ENCODE data around the gene FMN1. TPM values are rescaled to one million over a fixed set of nuclear protein-coding genes. Genes with fewer than 3 reads are reported as not detected.

FMN1 gene
- total RNA-seq, 6 donors from 2014 or later = 20.2 to 176 (median 53.8) TPM

DNA sequence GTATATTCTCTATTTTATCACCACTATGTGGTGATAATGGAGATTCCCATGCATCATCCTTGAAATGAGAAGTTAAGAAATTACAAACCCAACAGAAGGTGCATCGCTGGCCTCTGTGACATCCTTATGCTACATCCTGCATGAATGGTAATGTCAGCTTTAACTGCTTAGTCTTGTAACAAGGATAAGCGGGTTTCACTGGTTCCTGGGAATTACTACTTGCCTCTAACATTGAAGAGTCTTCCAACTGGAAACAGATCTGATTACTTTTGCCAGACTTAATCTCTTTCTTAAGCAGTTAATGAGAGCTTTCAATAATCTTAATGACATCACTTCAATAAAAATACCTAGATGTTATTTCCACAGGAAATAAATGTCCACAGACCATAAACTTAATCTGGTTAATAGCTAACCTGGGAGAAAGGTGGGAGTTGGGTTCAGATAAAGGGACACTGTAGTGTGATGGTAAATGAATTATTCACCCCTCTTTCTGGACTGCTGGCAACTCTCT is 44.0 kb downstream of the FMN1 start:
- Histone ChIP-seq H3K36me3 (no peaks in the 10 kb centered on the region), H3K27ac (no peak overlapping the region), H3K9me3 (no peaks in the 10 kb centered on the region), H3K4me3 (peak overlapping the region in 2 of 4 donors; percentile 9 to 35), H3K4me1 (peaks cover 0 to 28% (median 19%) of the 10 kb centered on the region in 4 donors), H3K27me3 (no peaks in the 10 kb centered on the region)
- DNase-seq (no peak), ATAC-seq (ENCODE audit: low FRiP score in 2 of 2) (no peak)
- 84 to 86% methylated on average over 2 of the region's 2 CpGs for WGBS, 2 donors
- TF ChIP-seq POLR2AphosphoS5 (IDR thresholded peaks at IDR 0.05) = no peak
- no peak for TF ChIP-seq POLR2A (IDR thresholded peaks at IDR 0.05)
- no peak for TF ChIP-seq EP300 (IDR thresholded peaks at IDR 0.05)
- no peak for TF ChIP-seq CTCF (IDR thresholded peaks at IDR 0.05)

- H3K36me3 ChIP-seq = no peaks in the 10 kb centered on the region
- DNase-seq = no peak
- no peaks in the 10 kb centered on the region for H3K9me3 ChIP-seq
- no peak for ATAC-seq (ENCODE audit: low FRiP score in 2 of 2)
- peak overlapping the region in 1 of 4 donors; percentile 35 for H3K4me3 ChIP-seq
- no peak overlapping the region for H3K27ac ChIP-seq
- H3K27me3 ChIP-seq = no peaks in the 10 kb centered on the region
- no peak for TF ChIP-seq POLR2AphosphoS5 (IDR thresholded peaks at IDR 0.05)
- peak in 1 of 4 donors; percentile 56 for TF ChIP-seq EP300 (IDR thresholded peaks at IDR 0.05)
- peaks cover 0 to 33% (median 17%) of the 10 kb centered on the region in 4 donors for H3K4me1 ChIP-seq
Observed at GRCh38 chr15:33149919-33150318, 44.6 kb downstream of the FMN1 start.

- Histone ChIP-seq H3K9me3 (no peaks in the 10 kb centered on the region), H3K27ac (no peak overlapping the region), H3K4me3 (no peak overlapping the region), H3K4me1 (peaks cover 0 to 25% (median 15%) of the 10 kb centered on the region in 4 donors), H3K36me3 (no peaks in the 10 kb centered on the region), H3K27me3 (no peaks in the 10 kb centered on the region)
- 42 to 46% methylated on average over 8 of the region's 8 CpGs for WGBS, 2 donors
- TF ChIP-seq EP300 (IDR thresholded peaks at IDR 0.05) (no peak), POLR2A (IDR thresholded peaks at IDR 0.05) (no peak), POLR2AphosphoS5 (IDR thresholded peaks at IDR 0.05) (no peak)
- no peak for DNase-seq
- no peak for ATAC-seq (ENCODE audit: low FRiP score in 2 of 2)
Observed at GRCh38 chr15:33148129-33148751, 46.3 kb downstream of the FMN1 start.

- Histone ChIP-seq H3K27ac (peak overlapping the region; percentile 22 to 69 (median 50)), H3K36me3 (no peaks in the 10 kb centered on the region), H3K27me3 (no peaks in the 10 kb centered on the region), H3K9me3 (no peaks in the 10 kb centered on the region), H3K4me1 (peaks cover 0 to 20% (median 12%) of the 10 kb centered on the region in 4 donors), H3K4me3 (no peak overlapping the region)
- ATAC-seq (ENCODE audit: low FRiP score in 2 of 2) (peak; percentile 48 to 58), DNase-seq (no peak)
- 56 to 65% methylated on average over 7 of the region's 7 CpGs for WGBS, 2 donors
- no peak for TF ChIP-seq POLR2A (IDR thresholded peaks at IDR 0.05)
- peak in 1 of 4 donors; percentile 43 for TF ChIP-seq EP300 (IDR thresholded peaks at IDR 0.05)
Observed at GRCh38 chr15:33146051-33146450, 48.5 kb downstream of the FMN1 start.

DNA sequence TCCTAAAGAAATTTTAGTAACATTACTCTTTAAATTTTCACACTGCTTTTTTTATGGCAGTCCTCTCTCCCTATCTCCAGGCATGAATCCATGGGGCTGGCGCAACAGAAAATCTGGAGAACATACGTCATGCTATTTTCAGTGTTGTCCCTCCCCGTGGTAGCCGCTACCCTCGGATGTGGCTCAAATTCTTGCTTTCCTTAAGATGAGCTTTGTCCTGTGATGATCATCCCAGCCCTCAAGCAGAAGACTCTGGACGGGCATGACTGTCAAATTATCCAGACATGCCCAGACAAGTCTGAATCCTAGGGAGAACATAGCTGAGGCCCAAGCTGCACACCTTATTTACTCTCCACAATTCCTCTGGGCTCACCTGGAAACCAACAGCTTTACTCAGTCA is 49.1 kb downstream of the FMN1 start:
- H3K4me1 ChIP-seq = peaks cover 0 to 20% (median 10%) of the 10 kb centered on the region in 4 donors
- no peaks in the 10 kb centered on the region for H3K9me3 ChIP-seq
- ATAC-seq (ENCODE audit: low FRiP score in 2 of 2) (peak in 1 of 2 donors; percentile 61), DNase-seq (no peak)
- H3K36me3 ChIP-seq = no peaks in the 10 kb centered on the region
- no peak for TF ChIP-seq EP300 (IDR thresholded peaks at IDR 0.05)
- no peak for TF ChIP-seq CTCF (IDR thresholded peaks at IDR 0.05)
- TF ChIP-seq POLR2A (IDR thresholded peaks at IDR 0.05) = peak in 1 of 4 donors; percentile 3
- TF ChIP-seq POLR2AphosphoS5 (IDR thresholded peaks at IDR 0.05) = no peak
- peak overlapping the region; percentile 22 to 69 (median 50) for H3K27ac ChIP-seq
- H3K4me3 ChIP-seq = no peak overlapping the region
- H3K27me3 ChIP-seq = no peaks in the 10 kb centered on the region
- WGBS, 2 donors = 72 to 77% methylated on average over 6 of the region's 6 CpGs

DNA sequence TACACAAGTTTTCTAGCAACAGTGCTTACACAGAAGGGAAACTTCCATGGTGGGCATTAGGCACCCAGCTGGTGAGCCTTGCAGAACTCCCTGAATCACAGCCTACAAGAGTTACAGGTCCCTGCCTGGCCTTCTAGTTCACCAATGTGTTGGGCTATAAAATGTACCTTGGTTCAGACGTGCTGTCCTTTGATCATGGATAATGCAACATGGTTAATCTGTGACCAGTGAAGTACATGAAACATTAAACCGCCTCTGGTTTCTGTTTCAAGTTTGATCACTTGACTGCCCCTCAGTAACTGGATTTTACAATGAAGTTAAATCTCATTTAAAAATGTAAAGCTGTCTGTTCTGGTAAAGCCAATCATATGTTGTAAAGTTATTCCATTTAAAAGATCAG is 51.8 kb downstream of the FMN1 start:
- Histone ChIP-seq H3K27ac (no peak overlapping the region), H3K9me3 (no peaks in the 10 kb centered on the region), H3K4me1 (peaks cover 0 to 27% (median 4%) of the 10 kb centered on the region in 4 donors), H3K4me3 (no peak overlapping the region), H3K27me3 (no peaks in the 10 kb centered on the region), H3K36me3 (no peaks in the 10 kb centered on the region)
- no peak for TF ChIP-seq POLR2AphosphoS5 (IDR thresholded peaks at IDR 0.05)
- TF ChIP-seq POLR2A (IDR thresholded peaks at IDR 0.05) = no peak
- TF ChIP-seq EP300 (IDR thresholded peaks at IDR 0.05) = no peak
- no peak for DNase-seq
- no peak for ATAC-seq (ENCODE audit: low FRiP score in 2 of 2)
- 63 to 66% methylated on average over 2 of the region's 2 CpGs for WGBS, 2 donors

Measured in upper lobe of left lung (tissue), 6 donors.